C1 segment of cervical spinal cord (tissue), 14 donors: Measurements from ENCODE around the gene RRP15.
"Not testable (repeated sequence)": the region's sequence is repeated elsewhere in the genome, so short reads cannot be mapped to it uniquely, and the experiment has no call there.

ENCODE experiments used
- DNase-seq, 14 donors: peaks; one replicate each; lab custom pipeline; 2025; lab: John Stamatoyannopoulos, UW

Gene RRP15

DNA sequence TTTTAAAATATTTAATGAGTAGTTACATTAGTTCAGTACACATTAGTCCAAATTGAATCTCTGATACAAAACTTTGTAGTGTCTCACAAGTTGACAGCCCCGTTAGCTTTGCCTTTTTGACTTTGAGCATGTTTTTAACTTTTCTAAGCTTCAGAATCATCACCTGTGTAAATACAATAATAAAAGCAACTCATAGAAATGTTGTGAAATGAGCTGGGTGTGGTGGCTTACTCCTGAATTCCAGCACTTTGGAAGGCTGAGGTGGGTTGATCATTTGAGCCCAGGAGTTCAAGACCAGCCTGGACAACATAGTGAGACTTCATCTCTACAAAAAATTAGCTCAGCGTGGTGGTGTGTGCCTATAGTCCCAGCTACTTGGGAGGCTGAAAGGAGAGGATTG, 11.1 kb downstream of the RRP15 start:
- no peak for DNase-seq

DNA sequence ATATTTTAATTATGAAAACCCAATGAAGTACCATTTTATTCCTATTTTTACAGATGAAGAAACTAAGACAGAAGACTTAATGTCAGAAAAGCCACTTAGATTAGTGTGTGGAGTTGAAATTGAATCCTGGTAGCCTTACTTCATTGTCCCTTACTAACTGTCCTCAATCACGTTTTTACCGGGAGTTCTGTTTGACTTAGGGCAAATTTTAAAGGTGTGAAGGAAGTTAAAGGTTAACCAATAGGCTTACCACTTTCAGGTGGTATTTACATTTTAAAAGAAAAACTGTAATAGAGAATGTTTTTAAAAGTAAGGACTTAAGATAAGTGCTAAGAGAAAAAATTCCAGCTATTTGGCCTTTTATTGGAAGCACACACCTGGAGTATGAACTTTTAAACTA, 12.4 kb downstream of the RRP15 start:
- DNase-seq: no peak

DNA sequence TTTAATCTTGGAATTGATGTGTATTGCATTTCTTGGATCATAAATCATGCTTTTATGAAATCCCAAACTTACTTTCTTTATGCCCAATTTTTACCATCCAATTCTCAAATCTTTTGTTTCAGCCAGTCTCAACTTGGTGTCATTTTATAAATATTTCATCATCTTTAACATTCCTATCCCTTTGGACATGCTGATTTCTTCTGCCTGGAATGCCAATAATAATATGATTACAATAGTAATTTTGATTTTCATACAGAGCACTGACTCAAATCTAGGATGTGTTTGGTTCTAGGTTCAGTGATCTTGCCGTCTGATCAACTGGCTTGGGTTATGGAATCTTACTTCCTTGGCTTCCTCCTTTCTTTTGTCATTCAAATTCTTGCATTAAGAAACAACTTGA, 12.8 kb downstream of the RRP15 start:
- no peak for DNase-seq

DNA sequence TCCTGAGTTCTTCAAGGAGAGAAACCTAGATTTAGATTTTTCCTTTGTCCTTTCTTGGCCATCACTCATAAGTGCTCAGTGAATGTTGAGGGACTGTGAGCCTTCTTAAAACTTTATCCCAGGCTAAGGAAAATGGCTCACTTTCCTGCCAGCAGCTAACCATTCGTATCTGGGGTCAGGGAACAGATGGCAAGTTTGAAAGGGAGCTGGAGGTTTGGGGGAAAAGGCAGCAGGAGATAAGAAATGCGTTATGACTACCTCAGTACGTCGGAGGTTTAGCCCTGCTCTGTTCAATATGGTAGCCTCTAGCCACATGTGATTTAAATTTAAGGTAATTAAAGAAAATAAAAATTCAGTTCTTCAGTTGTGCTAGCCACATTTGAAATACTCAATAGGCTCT, 13.3 kb downstream of the RRP15 start:
- DNase-seq: no peak

DNA sequence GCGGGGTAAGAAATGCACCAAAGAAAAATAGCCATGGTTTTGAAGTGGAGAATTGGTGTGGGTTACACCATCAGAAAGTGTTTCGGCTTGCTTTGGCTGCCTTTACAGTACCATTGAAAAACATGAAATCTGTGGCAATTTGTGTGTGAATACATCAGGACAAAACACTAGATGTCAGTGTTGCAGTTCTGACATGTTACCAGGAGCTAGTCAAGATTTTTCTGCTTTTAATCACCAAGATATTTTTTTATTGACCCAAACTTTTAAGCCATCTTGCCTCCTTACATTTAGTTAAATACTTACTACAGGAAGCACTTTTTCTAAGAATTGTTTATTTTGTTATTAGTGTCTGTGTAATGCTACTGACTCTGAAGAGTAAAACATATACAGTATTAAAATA, 14.3 kb downstream of the RRP15 start:
- no peak for DNase-seq

DNA sequence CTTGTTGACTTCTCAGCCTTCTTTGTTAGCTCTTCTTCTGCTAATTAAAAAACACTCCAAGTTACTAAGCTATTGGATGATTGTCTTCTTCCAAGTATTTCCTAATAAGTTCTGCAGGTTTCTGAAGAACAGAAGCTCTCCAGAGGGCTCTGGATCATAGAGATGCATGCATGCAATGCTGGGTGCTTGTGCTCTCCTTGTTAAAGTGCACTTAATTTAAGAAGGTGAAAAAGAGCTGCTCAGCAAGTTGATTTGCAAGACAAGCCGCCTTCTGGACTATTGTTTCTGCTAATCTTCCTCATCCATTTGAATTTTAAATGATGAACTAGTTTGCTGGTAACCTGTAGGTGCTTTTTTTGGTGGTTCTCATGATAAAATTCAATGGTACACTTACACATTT, 16.1 kb downstream of the RRP15 start:
- DNase-seq: no peak

DNA sequence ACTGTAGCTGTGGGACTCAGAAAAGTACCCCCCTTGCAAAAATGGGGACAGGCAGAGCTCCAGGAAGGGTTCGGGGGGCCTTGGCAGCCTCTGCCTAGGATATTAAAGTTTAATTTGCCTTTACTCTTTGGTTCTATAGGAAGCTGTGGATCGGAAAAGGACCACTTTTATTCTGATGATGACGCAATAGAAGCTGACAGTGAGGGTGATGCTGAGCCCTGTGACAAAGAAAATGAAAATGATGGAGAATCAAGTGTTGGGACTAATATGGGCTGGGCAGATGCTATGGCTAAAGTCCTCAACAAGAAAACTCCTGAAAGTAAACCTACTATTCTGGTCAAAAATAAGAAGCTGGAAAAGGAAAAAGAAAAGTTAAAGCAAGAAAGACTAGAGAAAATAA, 17.1 kb downstream of the RRP15 start:
- no peak for DNase-seq

DNA sequence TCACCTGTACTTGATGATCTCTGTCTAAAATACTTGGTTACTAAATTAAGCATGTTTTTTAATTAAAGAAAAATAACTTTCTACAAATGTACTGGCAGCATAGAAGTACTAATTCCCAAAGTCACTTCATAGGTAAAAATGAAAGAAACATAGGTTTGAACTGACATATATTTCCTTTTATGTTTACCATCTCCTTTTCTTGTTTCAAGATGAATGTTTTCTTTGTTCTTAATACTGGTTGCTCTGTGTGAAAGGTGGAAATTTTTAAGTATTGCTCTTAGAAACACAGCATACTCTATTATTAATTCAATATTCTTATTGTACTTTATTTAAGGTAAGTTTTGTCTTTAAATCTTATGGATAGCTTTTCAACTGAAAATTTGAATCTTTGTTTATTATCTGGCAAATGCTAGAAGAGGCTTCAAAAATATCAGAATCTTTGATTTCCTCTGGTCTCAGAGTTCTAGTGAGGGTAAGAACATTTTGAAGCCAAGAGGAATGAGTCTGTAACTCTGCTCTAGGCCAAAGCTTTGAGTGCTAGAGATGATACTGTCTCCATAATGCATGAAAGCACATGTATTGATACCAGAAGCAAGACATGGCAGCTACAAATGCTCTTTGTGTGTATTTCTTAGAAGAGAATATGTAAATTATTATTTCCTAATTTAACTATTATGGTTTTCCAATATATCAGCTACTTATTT, 18.2 kb downstream of the RRP15 start:
- DNase-seq: no peak

DNA sequence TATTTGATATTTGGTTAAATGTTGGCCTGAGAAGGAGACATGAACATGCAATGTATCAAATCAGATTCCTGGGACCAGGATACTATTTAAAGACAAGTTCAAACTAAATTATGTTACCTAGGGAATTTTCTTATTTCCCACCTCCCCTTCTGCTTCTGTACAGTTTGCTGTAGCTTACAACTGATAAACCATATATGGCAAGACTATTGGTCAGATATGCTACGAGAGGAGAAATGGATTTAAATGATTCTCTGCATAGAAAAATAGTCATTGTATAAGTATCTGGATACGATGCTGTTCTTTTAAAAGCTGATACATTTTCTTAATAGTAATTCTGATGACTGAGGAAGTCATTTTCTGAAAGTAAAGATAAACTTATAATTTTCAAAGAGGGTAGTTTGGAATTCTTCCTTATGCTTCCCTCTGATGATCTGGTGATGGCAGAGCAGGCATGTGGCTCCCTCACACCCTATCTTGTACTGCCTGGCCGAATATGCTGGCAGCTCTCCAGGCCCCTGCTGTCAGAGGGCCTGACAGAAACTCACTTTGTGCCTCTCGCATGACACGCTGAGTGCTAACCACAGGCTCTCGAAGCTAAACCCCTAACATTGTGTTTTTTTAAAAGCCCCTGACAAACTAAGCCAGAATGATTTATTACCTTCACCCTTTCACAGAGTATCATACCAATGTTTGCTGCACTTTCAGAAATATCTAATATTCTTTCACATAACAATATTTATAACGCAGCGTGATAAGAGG, 19.4 kb downstream of the RRP15 start:
- DNase-seq: peak in 1 of 14 donors; percentile 11

DNA sequence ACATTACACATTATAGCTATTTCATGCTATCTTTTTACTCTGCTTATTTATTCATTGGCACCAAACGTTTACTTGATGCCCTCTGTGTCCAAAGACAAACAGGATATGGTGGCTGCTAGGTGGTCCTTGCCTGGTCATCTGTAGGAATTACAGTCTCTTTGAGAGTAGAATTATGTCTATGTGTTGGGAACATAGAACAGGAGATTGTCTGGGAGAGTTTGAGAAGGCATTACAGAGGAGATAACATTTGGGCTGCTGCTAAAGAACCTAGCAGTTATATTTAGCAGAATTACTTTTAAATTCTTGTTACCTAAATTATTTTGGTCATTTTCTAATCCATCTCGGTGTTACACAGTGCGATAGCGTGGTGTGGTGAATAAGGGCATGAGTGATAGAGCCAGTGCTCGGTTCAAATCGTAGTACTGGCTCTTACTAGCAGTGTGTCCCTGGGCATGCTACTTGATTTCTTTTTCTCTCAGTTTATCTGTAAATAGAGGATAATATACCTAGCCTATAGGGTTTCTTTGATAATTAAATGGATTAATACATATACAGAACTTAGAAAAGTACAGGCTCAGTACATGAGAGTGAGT, 20.5 kb downstream of the RRP15 start:
- DNase-seq: no peak

DNA sequence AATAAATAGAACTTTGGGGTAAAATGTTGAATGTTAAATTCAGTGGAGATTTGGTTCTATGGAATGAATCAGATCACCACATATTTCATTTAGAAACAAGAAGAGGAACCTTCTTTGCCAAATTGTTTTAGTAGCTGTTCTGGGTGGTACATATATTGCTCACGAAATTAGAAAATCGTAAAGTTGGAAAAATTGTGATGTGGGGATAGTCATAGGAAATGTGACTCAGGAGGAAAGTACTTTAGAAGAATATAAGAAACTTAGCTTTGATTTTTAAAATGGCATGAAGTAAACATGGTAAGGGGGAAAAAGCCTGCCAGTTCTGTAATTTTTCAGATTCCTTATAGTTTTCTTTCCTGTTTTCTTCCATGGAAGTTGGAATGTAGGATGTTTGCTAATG, 27.4 kb downstream of the RRP15 start:
- no peak for DNase-seq

DNA sequence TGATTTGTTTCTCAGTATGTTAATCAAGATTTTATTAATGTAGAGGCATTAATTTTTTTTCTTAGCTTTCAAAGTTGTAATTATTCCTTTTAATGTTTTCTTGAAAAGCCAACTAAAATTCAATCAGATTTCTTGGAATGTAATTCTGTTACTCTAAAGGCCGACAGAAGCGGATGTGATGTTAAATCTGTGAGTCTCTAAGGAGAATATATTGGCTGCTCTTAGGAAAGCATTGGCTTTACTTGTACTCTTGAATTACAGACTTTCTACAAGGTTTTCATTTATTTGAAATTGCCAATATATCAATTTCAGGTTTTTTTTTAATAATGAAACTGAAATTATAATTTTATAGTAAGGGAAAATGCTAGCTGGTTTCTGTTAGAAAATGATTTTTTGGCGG, 29.2 kb downstream of the RRP15 start:
- no peak for DNase-seq

DNA sequence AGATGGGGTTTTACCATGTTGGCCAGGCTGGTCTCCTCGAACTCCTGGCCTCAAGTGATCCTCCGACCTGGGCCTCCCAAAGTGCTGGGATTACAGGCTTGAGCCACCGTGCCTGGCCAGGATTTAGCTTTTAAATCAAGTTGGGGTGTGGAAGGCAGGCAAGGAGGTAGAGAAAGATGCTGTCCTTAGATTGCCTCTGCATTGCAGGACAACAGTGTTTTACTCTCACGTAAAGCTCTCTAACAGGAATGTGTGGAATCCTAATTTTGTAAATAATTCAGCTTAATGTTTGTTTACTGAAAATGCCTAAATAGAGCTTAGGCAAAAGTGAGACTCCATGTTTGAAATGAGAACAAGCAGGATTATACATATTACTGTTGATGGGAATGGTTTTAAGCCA, 30.5 kb downstream of the RRP15 start:
- no peak for DNase-seq

DNA sequence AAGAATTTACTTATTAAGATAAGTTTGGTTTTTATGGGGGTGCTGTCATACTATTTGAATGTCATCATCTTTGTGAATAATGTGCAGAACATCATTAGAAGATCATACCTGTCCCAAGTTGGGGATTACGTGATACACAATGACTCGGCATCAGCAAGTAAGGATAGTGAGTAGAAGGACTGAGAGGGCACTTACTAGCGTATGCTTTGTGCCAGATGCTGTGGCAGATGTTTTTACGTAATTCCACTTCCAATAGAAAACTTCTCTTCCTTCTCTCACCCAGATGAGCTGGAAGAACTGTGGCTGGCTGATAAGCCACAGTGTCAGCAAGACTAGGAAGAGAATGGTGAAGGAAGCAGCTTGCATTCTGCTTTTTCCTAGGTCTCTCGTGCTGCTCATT, 32.0 kb downstream of the RRP15 start:
- no peak for DNase-seq

DNA sequence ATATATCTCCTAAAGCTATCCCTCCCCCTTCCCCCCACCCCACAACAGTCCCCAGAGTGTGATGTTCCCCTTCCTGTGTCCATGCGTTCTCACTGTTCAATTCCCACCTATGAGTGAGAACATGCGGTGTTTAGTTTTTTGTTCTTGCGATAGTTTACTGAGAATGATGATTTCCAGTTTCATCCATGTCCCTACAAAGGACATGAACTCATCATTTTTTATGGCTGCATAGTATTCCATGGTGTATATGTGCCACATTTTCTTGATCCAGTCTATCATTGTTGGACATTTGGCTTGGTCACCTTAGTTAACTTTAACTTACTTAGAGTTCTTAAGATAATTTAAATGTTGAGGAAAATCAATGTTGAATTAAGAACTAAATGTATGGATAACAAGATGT, 35.1 kb downstream of the RRP15 start:
- DNase-seq: not testable (repeated sequence)

DNA sequence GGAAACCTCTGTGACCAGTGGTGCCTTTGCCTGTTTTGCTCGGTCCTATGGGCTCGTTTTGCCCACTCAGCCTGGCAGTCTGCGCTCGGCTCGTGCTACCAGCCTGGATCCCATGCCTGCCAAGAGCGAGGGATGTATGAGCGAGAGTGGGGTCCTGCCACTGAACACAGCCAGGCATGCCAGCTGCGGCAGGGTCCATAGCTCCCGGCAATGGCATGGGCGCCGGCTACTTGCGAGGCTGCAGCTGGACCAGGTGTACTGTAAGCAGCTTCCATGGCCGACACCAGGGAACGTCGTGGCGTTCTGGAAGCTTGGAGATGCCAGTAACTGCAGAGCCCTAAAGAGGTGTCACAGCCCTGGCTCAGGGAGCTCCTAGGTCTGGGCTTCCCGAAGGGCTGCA, 37.7 kb downstream of the RRP15 start:
- no peak for DNase-seq

DNA sequence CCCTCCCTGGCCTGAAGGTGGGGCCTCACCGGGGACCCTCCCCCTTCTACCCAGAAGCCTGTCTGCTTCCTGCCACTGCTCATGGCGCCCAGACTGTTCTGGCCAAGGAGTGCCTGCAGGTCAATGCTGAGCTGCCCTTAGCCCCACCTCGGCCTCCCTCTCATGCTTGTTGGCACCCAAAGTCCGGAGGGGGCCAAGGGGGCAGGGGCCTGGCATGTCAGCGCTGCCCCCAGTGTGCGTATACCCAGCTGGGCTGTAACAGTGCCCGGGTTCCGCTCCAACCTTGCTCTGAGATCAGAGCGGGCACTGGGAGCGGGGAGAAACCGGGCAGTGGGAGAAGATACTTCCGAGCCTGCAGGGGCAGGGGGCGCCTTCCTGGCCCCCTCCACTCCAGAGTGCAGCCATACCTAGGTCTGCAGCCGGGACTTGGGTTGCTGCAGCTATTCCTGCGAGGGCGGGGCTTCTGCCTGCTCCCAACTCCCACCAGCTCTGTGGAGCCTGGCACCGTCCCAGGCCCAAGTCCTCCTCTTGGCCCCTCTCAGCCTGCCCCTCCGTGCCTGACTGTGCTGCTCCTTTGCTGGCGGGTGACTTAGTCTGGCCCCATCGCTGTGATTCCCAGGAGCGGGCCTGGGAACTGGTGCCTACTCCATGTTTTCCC, 38.6 kb downstream of the RRP15 start:
- DNase-seq: no peak

DNA sequence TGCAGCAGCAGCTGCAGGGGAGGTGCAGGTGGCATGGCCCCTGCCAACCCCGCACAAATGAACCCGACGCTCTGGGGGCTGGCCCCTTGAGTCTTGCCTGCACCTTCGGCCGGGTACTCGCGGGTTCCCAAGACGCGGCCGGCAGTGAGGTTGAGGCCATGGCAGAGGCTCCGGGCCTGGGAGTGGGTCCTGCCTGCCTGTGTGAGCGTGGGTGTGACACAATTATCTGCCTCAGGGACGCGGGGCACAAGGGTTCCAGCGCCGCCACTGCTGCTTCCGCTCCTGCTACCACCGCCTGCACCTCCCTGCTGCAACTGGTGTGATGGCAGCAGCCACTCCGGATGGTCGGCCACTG, 39.1 kb downstream of the RRP15 start:
- DNase-seq: no peak

DNA sequence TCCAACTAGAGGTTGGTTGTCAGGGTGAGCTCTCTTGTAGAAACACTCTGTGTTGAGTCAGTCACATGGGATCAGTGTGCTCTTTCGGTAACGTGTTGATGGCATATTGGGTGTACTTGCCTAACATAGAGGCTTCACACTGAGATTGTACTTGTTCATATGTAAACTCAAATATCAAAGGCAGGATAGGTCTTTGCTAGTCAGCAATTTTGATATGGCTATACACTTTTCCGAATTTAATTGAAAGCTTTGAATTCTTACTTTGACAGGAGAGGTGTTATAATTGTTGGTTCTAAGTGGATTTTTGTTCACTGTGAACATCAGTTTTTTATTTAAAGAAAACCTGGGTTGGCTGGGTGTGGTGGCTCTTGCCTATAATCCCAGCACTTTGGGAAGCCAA, 43.7 kb downstream of the RRP15 start:
- no peak for DNase-seq

DNA sequence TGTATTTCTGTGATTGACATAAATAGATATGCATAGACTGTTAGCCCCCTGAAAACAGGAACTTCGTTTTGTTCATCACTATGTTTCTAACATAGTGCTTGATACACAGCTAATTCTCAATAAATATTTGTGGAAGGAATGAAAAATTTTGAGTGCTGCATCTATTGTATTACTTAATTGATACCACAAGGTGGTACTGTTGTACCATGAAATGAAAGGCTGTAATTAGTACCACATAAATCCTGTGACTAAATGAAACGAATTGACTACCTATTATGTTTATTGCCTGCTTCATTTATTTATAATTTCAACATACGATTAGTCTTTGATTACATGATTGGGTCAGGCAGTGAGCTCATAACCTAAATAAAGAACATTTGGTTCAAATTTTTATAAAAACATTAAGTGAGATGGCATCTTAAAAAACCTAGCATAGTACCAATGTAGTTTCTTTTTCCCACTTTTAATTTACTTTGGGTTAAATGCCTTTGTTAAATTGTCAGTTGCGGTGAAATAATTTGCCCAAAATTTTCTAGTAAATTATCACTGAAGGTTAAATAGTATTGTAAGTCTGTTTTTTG, 45.0 kb downstream of the RRP15 start:
- DNase-seq: peak in 1 of 14 donors; percentile 7

DNA sequence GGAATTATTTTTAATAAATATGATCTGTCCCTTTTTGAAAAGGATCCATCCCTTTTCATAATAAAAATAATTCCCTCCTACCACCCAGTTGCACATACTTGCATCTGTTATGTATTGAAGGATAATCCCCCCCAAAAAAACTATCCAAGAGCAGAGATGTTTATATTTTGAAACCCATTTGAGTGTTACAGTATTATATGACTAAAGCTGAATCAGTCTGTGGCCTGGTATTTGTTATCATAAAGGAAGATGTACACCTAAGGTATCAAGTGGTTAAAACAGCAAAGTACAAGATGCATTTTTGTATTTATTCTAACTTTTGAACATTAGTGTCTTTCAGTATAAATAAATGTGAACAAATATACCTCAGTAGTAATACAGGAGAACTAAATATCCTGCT, 47.3 kb downstream of the RRP15 start:
- no peak for DNase-seq

DNA sequence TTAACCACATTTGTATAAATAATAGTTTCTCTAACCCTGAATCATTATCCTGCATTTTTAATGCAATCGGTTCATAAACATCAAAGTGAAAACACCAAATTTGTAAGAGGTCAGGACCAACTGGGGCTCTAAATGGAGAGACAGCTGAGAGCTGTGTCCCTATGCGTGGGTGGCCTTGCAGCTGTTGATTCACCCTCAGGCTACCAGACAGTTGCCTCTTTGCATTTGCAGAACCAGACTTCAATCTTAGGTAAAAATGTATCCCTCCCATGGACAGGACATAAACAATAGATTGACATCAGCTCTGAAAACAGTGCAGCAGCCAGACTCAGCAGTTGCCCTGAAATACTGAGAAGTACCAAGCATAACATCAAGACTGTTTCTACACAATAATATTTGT, 51.2 kb downstream of the RRP15 start:
- no peak for DNase-seq
